WTC11 (cell line): ENCODE data around the gene CRB1. TPM values are rescaled to one million over a fixed set of nuclear protein-coding genes. Genes with fewer than 3 reads are reported as not detected.

Experiments used
- ATAC-seq: fragments of 200-7000 bp; cut with Tn5 transposase; 2 replicates; pipeline ENCODE4 v1.10.0; 2021; ENCODE audit warnings: mild to moderate bottlenecking, moderate library complexity
- CTCF ChIA-PET: fragments of 300-600 bp; sonication (Branson Sonifier 250); formaldehyde crosslinking; loops from one replicate; lab custom pipeline; 2021; ENCODE audit warnings: antibody characterized with exemption; lab: Charles Lee
- POLR2A ChIA-PET: fragments of 350-600 bp; sonication (Branson Sonifier 250); formaldehyde crosslinking; loops from one replicate; lab custom pipeline; 2021; ENCODE audit warnings: antibody characterized with exemption; lab: Charles Lee
- DNase-seq: peaks from one replicate; pipeline ENCODE4 v3.0.0; 2021; ENCODE audit warnings: low spot score
- H3K27ac Mint-ChIP-seq: 2 replicates; pipeline ENCODE4 v1.8.0; 2021; ENCODE audit warnings: mixed read lengths
- H3K27me3 Mint-ChIP-seq: 2 replicates; pipeline ENCODE4 v1.8.0; 2021; ENCODE audit warnings: low read depth, mild to moderate bottlenecking, moderate library complexity, mixed read lengths
- H3K36me3 Mint-ChIP-seq: 2 replicates; pipeline ENCODE4 v1.8.0; 2021; ENCODE audit warnings: mixed read lengths
- H3K4me1 Mint-ChIP-seq: 2 replicates; pipeline ENCODE4 v1.8.0; 2022; ENCODE audit warnings: mixed read lengths
- H3K4me3 Mint-ChIP-seq: 2 replicates; pipeline ENCODE4 v1.8.0; 2021; ENCODE audit warnings: mild to moderate bottlenecking, moderate library complexity, mixed read lengths
- H3K9me3 Mint-ChIP-seq: 2 replicates; pipeline ENCODE4 v1.8.0; 2021; ENCODE audit warnings: mixed read lengths
- AFF4 ChIP-seq: sonication (generic); formaldehyde crosslinking; IDR thresholded peaks from 2 replicates; pipeline ENCODE4 v1.8.1; 2023; ENCODE audit warnings: mild to moderate bottlenecking, missing genetic modification reagents, borderline replicate concordance
- ATF1 ChIP-seq: sonication (generic); formaldehyde crosslinking; IDR thresholded peaks from 2 replicates; pipeline ENCODE4 v1.8.1; 2023; ENCODE audit warnings: mild to moderate bottlenecking, moderate library complexity, missing genetic modification reagents
- ATF2 ChIP-seq: sonication (generic); formaldehyde crosslinking; IDR thresholded peaks from 2 replicates; pipeline ENCODE4 v1.8.1; 2022; ENCODE audit warnings: low read depth, missing genetic modification reagents, borderline replicate concordance
- ATF3 ChIP-seq: sonication (generic); formaldehyde crosslinking; conservative IDR thresholded peaks from 2 replicates; pipeline ENCODE4 v1.8.1; 2022; ENCODE audit warnings: mild to moderate bottlenecking, missing genetic modification reagents
- CDX4 ChIP-seq: fragments of 250-450 bp; sonication (Bioruptor Pico); IDR thresholded peaks from 2 replicates; pipeline ENCODE4 v1.9.0; 2021; ENCODE audit warnings: moderate library complexity, mild to moderate bottlenecking, inconsistent platforms, borderline replicate concordance
- CREB1 ChIP-seq: sonication (generic); formaldehyde crosslinking; IDR thresholded peaks from 2 replicates; pipeline ENCODE4 v1.8.0; 2023; ENCODE audit warnings: mild to moderate bottlenecking, missing genetic modification reagents
- E2F1 ChIP-seq: sonication (generic); formaldehyde crosslinking; IDR thresholded peaks from 2 replicates; pipeline ENCODE4 v1.8.0; 2022; ENCODE audit warnings: mild to moderate bottlenecking, missing genetic modification reagents
- EMX1 ChIP-seq: fragments of 250-450 bp; sonication (Bioruptor Pico); IDR thresholded peaks from 2 replicates; pipeline ENCODE4 v1.8.0; 2021; ENCODE audit warnings: mild to moderate bottlenecking
- GABPB1 ChIP-seq: sonication (generic); formaldehyde crosslinking; IDR thresholded peaks from 2 replicates; pipeline ENCODE4 v1.8.1; 2023; ENCODE audit warnings: mild to moderate bottlenecking, missing genetic modification reagents
- IRF2 ChIP-seq: sonication (generic); formaldehyde crosslinking; IDR thresholded peaks from 2 replicates; pipeline ENCODE4 v1.8.0; 2022; ENCODE audit warnings: low read depth, missing genetic modification reagents, borderline replicate concordance
- JAZF1 ChIP-seq: fragments of 250-450 bp; sonication (Bioruptor Pico); IDR thresholded peaks from 2 replicates; pipeline ENCODE4 v1.9.0; 2021; ENCODE audit warnings: moderate library complexity, mild to moderate bottlenecking, inconsistent platforms
- MAX ChIP-seq: sonication (generic); formaldehyde crosslinking; IDR thresholded peaks from 2 replicates; pipeline ENCODE4 v1.8.0; 2022; ENCODE audit warnings: mild to moderate bottlenecking, missing genetic modification reagents
- NFATC4 ChIP-seq: fragments of 250-450 bp; sonication (Bioruptor Pico); IDR thresholded peaks from 2 replicates; pipeline ENCODE4 v1.9.0; 2021; ENCODE audit warnings: mild to moderate bottlenecking
- OVOL2 ChIP-seq: fragments of 250-450 bp; sonication (Bioruptor Pico); IDR thresholded peaks from 2 replicates; pipeline ENCODE4 v1.9.0; 2021; ENCODE audit warnings: mild to moderate bottlenecking, borderline replicate concordance
- RORB ChIP-seq: fragments of 250-450 bp; sonication (Bioruptor Pico); IDR thresholded peaks from 2 replicates; pipeline ENCODE4 v1.9.0; 2021; ENCODE audit warnings: mild to moderate bottlenecking
- SP1 ChIP-seq: sonication (generic); formaldehyde crosslinking; conservative IDR thresholded peaks from 2 replicates; pipeline ENCODE4 v1.8.1; 2022; ENCODE audit warnings: missing genetic modification reagents
- TEAD4 ChIP-seq: sonication (generic); formaldehyde crosslinking; IDR thresholded peaks from 2 replicates; pipeline ENCODE4 v1.8.0; 2022; ENCODE audit warnings: mild to moderate bottlenecking, missing genetic modification reagents
- ZBTB21 ChIP-seq: sonication (generic); formaldehyde crosslinking; IDR thresholded peaks from 2 replicates; pipeline ENCODE4 v1.8.1; 2023; ENCODE audit warnings: mild to moderate bottlenecking, missing genetic modification reagents, borderline replicate concordance
- ZNF232 ChIP-seq: sonication (generic); formaldehyde crosslinking; IDR thresholded peaks from 2 replicates; pipeline ENCODE4 v1.8.0; 2022; ENCODE audit warnings: mild to moderate bottlenecking, missing genetic modification reagents
- ZNF281 ChIP-seq: sonication (generic); formaldehyde crosslinking; IDR thresholded peaks from 2 replicates; pipeline ENCODE4 v1.8.0; 2023; ENCODE audit warnings: mild to moderate bottlenecking, missing genetic modification reagents
- total RNA-seq: library from RNA; stranded (reverse); gene quantifications from 3 replicates; pipeline ENCODE4 v1.2.3, GENCODE V29; 2021

The CRB1 gene
- total RNA-seq, 1 experiment from 2014 or later = 0.11 TPM

GRCh38 chr1:197444755-197445154 is 176.7 kb downstream of the CRB1 start:
- CTCF ChIA-PET = no interaction called here
- no peak overlapping the region for H3K27ac Mint-ChIP-seq
- no peak for ATAC-seq

More at GRCh38 chr1:197444755-197445154, 176.7 kb downstream of the CRB1 start:
- H3K36me3 Mint-ChIP-seq = no peaks in the 10 kb centered on the region
- H3K27me3 Mint-ChIP-seq = no peaks in the 10 kb centered on the region
- TF ChIP-seq CDX4 (CRISPR knock-in tag) (no peak), E2F1 (CRISPR knock-in tag) (no peak), NFATC4 (CRISPR knock-in tag) (no peak), ATF3 (CRISPR knock-in tag) (no peak), SP1 (no peak), ATF1 (no peak), ZBTB21 (no peak), JAZF1 (CRISPR knock-in tag) (no peak), GABPB1 (no peak), MAX (CRISPR knock-in tag) (no peak), ZNF232 (CRISPR knock-in tag) (no peak), RORB (no peak), IRF2 (no peak), ATF2 (CRISPR knock-in tag) (no peak), TEAD4 (no peak), EMX1 (CRISPR knock-in tag) (no peak), ZNF281 (CRISPR knock-in tag) (no peak), AFF4 (no peak), CREB1 (CRISPR knock-in tag) (no peak), OVOL2 (no peak)
- no peak for DNase-seq
- H3K9me3 Mint-ChIP-seq = no peaks in the 10 kb centered on the region
- POLR2A ChIA-PET = no interaction called here
- no peak overlapping the region for H3K4me3 Mint-ChIP-seq
- H3K4me1 Mint-ChIP-seq = peaks cover 34% of the 10 kb centered on the region
